T-helper 22 cell (primary cell): ENCODE measurements around the gene SLC6A7.
"Not testable (repeated sequence)": the region's sequence is repeated elsewhere in the genome, so short reads cannot be mapped to it uniquely, and the experiment has no call there.

ENCODE experiments used
- DNase-seq: peaks from one replicate; pipeline ENCODE4 v3.0.0-alpha.2; 2020; ENCODE audit warnings: low read depth

SLC6A7 gene

DNA sequence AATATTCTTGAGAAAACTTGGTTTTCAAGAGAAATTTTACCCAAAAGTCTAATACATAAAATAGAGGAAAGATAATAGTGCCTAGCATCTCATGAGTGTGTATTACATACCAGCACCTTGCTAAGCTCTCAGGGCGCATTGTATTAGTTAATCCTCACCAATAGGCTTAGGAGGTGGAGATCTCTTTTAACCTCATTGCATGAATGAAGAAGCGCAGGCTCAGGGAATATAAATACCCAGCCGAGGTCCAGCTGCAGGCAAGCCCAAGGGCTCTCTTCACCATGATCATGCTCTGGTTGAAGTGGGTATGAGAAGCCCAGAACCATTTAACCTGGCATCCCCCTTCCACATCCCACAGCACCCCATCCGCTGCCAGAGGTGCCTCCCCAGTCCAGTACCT lies 53.7 kb downstream of the SLC6A7 start:
- DNase-seq = no peak

DNA sequence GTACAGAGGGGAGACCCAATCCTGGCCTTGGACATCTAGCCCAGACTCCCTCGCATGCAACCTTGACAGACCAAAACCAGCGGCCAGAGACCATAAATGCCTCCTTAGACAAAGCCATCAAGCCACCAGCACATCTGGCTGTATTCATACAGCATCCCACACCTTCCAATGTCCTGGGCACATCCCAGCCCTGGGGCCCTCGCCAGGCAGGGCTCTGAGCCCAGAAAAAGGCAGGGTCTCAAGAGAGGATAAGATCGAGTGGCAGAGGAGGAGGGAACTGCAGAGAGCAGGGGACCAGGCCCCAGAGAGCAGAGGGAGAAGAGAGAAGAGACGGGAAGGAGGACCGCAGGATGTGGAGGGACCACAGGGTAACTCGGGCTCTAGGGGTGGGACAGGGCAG lies 54.3 kb downstream of the SLC6A7 start:
- no peak for DNase-seq

DNA sequence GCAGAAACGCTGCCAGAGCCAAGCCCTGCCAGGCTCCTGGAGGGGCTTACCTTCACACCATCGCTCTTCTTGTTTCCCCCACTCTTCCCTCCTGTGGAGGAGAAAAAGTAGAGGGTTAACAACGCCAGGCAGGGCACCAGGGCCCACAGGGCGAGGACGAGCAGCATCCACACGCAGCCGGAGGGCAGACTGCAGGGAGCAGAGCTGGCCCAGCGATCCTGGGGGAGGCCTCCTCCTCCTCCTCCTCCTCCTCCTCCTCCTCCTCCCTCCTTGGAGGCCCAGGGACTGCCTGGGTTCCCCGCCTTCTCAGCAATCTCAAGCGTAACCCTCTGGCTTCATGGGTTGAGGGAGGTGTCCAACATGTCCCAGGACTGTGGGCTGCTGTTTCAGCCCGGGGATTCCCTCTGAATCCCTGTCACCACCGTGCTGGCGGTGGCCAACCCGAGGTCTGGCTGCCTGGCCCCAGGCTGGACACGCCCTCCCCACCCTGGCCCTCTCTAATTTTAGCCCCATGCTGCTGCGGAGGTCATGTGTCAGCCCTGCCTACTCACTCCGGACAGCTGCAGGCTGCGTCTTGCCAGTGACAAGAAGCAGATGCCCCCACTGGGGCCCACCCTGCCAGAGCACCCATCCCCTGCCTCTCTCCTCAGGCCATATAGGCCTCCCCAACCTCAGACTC lies 55.4 kb downstream of the SLC6A7 start:
- DNase-seq = no peak

DNA sequence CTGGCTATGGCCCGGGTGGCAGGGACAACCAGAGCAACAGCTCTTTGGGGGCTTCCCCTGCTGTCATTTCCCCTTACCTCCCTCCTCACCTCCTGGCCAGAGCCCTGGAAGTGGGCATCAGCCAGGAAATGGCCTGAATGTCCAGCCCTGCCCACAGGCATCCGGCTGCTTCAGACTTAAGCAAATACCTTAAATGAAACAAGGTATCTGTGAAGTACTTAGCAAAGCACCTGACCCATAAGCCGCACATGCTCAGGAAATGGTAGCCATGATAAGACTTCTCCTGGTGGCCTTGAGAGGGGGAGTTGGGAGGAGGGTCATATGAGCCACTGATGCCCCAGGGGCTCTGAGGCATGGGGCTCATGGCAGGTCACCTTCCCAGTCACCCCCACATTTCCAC lies 55.9 kb downstream of the SLC6A7 start:
- DNase-seq = no peak

DNA sequence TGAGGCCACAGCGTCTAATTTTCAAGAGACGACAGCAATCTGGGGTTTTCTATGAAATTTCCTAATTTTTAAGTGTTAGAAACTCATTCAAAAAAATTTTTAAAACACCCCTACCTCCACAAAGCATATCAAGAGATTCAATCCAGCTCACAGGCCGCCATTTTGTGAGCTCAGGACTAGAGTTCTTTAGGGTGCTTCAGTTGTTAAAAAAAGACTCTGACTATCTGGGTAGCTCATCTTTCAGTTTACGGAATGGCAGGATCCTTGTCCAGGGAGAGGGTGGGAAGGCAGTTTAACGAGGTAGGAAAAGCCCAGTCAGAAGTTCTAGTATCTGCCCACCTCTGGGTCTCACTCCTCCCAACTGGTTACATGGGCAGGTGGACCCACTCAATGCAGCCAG lies 56.6 kb downstream of the SLC6A7 start:
- no peak for DNase-seq

DNA sequence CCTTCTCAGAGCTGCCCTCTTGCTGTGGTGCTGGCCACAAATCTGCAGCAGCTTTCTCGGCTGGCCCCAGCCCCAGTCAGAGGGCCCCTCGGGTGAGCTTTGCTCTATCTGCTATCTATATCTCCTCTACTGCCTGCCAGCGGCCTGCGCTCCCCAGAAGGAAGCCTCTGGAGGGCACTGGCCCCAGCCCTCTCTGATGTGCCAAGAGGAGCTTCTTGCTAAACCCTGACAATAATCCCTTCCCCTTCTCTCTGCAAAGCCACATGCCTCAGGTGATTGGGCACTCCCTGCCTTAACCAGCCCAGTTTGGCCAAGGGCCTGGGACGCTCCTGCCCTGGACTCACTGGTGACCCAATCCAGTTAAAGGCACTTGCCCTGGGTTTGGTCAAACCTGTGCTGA lies 57.0 kb downstream of the SLC6A7 start:
- DNase-seq = no peak

DNA sequence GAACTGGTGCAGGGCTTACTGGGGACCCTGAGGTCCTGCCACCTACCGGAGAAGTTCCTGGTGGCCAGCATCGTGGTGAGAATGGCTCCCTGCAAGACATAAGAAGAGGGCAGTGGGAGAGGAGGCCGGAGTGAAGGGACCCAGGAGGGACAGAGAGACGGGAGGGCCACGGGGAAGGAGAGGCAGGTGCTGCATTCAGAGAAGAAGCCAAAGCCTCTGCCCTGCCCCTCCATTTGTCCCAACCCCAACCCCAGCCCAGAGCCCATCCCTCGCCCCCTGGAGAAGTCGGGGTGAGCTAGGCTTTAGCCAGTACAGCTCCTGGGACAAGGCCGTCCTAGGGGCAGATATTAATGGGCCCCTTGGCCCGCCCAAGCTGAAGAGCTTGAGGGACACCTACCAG lies 57.9 kb downstream of the SLC6A7 start:
- no peak for DNase-seq

DNA sequence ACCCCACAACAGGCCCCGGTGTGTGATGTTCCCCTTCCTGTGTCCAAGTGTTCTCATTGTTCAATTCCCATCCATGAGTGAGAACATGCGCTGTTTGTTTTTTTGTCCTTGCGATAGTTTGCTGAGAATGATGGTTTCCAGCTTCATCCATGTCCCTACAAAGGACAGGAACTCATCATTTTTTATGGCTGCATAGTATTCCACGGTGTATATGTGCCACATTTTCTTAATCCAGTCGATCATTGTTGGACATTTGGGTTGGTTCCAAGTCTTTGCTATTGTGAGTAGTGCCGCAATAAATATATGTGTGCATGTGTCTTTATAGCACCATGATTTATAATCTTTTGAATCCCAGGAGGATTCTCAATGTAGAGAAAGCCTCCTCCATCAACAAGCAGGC lies 58.6 kb downstream of the SLC6A7 start:
- not testable (repeated sequence) for DNase-seq

DNA sequence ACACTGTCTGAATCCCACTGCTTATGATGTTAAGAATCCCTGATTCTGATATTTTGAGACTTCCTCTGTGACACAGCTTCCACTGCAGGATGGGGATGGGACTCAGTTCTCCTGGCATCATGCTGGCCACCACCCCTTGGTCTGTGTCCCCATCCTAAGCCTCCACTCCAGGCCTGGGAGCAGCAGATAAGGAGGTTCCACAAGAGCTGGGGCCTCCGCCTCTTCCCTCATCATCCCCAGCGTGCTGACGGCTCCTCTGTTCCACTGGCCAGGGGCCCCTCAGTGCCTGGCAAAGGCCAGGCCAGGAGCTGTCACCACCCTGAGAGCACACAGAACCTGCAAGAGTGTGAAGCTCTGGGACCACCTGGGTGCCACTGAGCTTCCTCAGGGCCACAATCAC lies 59.1 kb downstream of the SLC6A7 start:
- DNase-seq = no peak

DNA sequence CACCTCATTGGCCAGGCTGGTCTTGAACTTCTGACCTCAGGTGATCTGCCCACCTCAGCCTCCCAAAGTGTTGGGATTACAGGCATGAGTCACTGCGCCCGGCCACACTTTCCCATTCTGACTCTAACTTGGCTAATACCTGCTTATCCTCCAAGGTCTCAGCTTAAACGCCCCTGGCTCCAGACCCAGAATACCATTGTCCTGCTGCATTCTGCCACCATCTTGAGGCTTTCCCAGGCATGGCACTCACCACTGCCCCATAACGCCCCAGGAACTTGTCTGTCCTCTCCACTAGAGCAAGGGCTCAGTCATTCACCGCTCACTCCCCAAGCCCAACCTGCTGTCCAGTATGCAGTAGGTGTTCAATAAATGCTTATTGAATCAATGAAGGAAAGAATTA lies 59.9 kb downstream of the SLC6A7 start:
- no peak for DNase-seq

DNA sequence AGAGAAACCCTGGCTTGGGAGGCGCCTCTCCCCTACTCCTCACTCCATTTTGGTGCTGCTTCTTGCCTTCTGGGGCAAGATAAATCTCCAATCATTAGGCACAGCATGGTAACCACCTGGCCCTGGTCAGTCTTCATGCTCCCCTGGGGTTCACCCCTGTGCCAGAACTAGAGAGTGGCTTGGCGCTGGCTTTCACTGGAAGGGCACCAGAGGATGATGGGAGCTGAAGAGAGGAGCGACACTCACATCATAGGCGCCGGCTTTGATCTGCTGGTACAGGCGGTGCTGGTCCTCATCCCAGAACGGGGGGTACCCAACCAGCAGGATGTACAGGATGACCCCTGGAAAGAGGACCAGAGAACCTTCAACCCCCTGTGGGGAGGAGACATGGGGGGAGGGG lies 61.6 kb downstream of the SLC6A7 start:
- DNase-seq = no peak

DNA sequence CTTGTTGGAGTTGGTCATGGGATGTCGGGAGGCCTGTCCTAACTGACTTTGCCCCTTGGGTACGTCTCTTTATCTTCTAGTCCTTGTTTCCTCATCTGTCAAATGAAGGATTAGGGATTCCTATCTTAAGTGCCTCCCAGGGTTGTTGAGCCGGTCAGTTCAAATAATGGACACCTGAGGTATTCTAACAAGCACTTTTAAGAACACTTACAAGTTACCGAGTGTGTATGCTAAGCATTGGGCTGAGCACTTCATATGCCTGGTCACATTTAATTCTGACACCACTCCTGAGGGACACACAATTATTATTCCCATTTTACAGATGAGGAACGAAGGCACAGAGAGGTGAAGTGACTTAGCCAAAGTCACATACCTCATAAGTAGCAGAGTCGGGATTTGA lies 62.6 kb downstream of the SLC6A7 start:
- DNase-seq = no peak

DNA sequence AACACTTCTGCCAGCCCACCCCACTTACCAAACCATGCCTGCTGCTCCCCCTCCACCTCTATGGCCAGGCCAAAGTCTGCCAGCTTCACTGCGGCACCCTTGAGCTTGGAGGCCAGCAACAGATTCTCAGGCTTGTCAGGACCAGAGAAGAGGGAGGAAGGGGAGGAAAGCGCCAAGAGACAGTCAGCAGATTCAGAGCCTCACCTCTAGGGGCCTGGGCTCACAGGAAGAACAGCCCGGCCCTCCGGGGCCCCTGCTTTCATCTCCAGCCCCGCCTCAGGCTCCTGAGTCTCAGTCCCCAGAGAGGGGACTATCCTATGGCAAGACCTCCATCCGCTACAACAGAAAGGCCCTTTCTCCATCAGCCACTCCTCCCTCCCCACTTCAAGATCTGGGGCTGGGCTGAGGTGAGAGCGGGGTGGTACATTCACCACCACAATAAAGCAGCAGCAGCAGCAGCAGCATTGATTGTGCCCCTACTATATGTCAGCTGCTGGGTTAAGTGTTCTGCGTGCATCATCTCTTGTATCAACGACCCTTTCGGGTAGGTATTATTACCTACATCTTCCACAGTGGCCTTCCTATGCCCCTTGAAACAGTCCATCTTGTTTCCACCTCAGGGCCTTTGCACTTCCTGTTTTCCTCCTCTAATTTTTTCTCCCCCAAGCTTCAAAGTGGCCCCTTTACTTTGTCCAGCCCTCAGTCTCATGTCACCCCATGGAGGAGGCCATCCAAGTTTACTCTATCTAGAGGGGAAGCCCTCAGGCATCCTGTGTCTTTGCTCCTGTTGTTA lies 63.8 kb downstream of the SLC6A7 start:
- no peak for DNase-seq

DNA sequence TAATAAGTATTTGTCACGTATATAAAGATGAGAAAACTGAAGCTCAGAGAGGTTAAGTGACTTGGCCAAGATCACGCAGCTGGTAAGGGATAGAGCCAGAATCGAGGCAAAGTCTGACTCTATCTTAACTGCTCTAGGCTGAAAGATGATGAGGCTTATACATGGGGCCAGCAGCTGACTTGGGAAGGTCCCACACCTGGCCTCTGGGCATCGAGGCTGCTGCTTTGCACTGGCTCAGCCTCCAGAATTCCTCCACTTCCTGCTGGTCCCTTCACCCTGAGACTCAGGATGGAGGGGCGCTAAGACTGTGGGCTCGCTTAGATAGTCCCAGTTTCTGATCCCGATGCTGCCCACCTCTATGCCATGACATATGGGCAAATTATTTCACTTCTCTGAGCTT lies 64.5 kb downstream of the SLC6A7 start:
- DNase-seq = no peak

DNA sequence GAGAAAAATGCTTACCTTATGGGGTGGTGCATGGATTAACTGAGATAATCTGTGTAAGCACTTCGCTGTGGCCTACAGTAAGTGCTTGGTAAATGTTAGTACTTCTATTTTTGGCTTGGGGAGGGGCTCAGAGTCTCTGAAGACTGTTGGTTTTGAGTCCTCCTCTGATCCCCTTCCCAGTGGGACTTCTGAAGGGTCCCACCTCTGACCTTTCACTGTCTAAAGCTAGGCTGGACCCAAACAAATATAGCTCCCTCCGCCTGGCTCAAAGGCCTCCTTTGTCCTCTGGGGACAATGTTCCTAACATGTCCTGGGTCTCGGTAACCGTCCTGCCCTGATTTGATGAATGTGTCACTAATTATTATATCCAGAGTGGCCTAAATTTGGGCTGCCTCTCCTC lies 64.9 kb downstream of the SLC6A7 start:
- no peak for DNase-seq

DNA sequence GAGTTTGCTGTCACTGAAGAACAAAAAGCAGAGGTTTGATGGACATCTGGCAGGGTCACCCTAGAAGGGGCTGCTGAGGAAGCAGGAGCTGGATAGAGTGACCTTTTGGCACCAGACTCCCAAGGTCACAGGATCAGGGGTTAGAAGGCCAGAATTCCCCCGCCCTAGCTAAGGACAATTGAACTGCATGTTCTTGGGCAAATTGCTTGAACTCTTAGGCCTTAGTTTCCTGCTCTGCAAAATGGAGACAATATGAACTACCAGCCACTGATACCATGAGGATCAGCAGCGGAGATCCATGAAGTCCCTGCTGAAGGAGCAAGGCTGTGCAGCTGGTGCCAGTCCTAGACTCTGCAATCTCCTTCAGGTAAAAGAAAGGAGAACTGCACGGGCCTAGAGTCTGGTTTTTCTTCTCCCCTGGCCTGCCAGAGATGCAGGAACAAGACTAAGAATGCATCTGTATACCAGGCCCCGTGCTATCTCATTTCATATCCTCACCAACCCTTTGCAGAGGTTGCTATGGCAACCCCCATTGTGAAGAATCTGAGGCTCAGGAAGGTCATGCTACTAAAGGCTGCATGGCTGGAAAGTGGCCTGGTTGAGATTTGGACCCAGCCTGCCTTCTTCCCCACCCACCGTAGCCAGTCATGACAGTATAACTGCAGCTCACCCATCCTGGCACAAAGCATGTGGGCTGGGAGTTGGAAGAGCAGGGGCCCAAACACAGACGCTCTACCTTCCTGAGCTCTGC lies 66.0 kb downstream of the SLC6A7 start:
- no peak for DNase-seq

DNA sequence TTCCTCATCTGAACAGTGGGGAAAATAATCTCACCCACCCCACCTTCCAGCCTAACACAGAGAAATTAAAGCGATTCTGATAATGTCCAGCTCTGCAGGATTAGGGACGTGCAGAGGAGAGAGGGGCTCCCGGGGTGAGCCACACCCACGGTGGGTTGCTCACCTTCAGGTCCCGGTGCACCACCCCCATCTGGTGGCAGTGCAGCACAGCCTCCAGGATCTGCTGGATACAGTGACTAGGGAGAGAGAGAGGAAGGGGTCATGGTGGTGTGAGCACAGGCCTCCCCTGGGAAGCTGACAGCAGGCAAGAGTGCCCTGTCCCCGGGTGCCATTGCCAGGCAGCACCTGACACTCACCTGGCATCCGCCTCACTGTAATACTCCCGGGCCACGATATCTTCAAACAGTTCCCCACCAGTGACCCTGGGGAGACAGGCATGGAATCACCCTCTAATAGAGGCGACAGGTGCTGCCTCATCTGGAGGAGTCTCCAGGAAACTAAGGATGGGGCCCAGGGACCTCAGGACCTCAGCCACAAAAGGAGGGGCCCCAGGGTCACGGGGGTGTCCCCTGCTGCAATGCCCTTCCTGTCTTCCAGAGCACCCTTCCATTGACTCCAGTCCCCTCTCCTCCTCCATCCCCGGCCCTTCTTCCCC lies 66.7 kb downstream of the SLC6A7 start:
- DNase-seq = no peak

DNA sequence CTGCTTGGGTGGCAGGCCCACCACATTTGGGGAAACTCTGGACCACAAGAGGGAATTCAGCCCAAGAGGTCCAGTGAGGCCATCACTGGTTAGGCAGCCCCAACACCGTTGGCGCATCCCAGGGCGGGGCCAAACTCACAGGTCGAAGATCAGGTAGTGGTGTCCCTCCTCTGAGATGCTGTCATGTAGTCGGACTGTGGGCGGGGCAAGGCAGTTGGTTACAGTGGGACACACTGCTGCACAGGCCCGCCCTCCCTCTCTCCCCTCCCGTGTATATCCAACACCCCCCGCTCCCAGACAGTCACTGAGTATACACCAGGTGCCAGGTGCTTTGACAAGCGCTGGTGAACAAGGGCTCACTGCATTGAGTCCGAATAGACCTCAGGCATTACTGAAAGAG lies 67.6 kb downstream of the SLC6A7 start:
- DNase-seq = no peak

DNA sequence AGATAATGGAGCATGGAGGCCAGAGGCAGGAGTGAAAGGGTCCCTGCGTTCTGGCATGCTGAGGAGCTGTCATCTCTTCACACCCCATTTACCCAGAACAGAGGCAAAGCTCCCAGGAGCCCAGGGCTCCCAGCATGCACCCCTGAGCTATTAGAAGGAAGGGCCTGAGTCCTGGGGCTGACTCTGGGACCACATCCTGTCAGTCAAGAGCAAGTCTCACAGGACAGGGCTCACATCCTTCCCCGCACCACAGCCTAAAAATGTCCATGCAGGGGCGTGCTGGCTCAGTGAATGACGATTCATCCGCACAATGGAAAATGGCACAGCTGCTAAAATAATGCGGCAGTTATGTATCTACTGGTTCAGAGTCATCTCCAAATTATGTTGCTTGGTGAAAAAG lies 68.3 kb downstream of the SLC6A7 start:
- DNase-seq = no peak
